Progenitor cell of endocrine pancreas (in vitro differentiated cells): Measurements from ENCODE around the gene EIF4E1B. TPM values are rescaled to one million over a fixed set of nuclear protein-coding genes. Genes with fewer than 3 reads are reported as not detected.
"Not testable (repeated sequence)": the region's sequence is repeated elsewhere in the genome, so short reads cannot be mapped to it uniquely, and the experiment has no call there.

Source experiments
- DNase-seq: peaks from one replicate; pipeline ENCODE4 v3.0.0; 2021; ENCODE audit warnings: low spot score; ENCODE audit not compliant: unreplicated experiment
- H3K27ac Mint-ChIP-seq: 2 replicates; pipeline ENCODE4 v1.8.0; 2021; ENCODE audit warnings: mild to moderate bottlenecking, moderate library complexity, mixed read lengths
- H3K27me3 Mint-ChIP-seq: 2 replicates; pipeline ENCODE4 v1.8.0; 2021; ENCODE audit warnings: mixed read lengths
- H3K36me3 Mint-ChIP-seq: 2 replicates; pipeline ENCODE4 v1.8.0; 2022; ENCODE audit warnings: mixed read lengths; ENCODE audit not compliant: insufficient read depth
- H3K4me1 Mint-ChIP-seq: 2 replicates; pipeline ENCODE4 v1.8.0; 2021; ENCODE audit warnings: low read depth, mixed read lengths
- H3K4me3 Mint-ChIP-seq: 2 replicates; pipeline ENCODE4 v1.8.0; 2021; ENCODE audit warnings: low read depth, mild to moderate bottlenecking, moderate library complexity, mixed read lengths
- H3K9me3 Mint-ChIP-seq: 2 replicates; pipeline ENCODE4 v1.8.0; 2021; ENCODE audit warnings: low read depth, mixed read lengths
- CTCF ChIP-seq: fragments of 200-600 bp; sonication (generic); IDR thresholded peaks from one replicate; pipeline ENCODE4 v1.5.0; 2021; ENCODE audit warnings: antibody characterized with exemption, mild to moderate bottlenecking; ENCODE audit not compliant: unreplicated experiment
- total RNA-seq: library from RNA; stranded (reverse); gene quantifications from 2 replicates; pipeline ENCODE4 v1.2.1, GENCODE V29; 2021

Gene EIF4E1B
- total RNA-seq, 1 donor from 2014 or later: not detected

DNA sequence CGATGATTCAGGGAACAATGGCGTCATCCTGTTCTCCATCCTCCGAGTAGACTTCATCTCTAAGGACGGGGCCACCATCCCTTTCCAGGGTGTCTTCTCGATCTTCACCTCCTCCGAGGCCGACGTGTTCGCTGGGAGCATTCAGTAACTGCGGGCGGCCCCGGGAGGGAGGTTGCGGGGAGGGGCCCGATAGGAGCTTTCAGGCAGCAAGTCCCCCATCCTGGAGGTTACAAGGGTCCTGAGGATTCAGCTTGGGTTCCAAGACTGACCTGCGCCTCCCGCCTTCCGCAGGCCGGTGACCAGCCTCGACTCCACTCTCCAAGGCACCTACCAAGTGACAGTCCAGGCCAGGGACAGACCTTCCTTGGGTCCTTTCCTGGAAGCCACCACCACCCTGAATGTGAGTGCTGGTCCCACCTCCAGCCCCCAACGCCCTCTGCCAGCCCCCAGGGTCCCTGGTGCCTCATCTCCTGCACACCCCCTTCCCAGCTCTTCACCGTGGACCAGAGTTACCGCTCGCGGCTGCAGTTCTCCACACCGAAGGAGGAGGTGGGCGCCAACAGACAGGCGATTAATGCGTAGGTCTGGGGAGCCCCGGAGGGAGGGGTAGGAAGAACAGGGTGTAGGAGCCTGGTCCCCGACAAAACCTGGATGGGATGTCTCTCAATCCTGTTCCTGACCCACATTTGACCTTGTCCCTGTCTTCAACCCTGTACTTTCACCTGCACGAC lies 41.3 kb upstream of the EIF4E1B start:
- no peak for DNase-seq
- H3K9me3 Mint-ChIP-seq: no peaks in the 10 kb centered on the region
- TF ChIP-seq CTCF: no peak
- H3K4me3 Mint-ChIP-seq: no peak overlapping the region
- no peak overlapping the region for H3K27ac Mint-ChIP-seq
- H3K36me3 Mint-ChIP-seq: peaks cover 1% of the 10 kb centered on the region
- H3K27me3 Mint-ChIP-seq: peaks cover 13% of the 10 kb centered on the region
- no peaks in the 10 kb centered on the region for H3K4me1 Mint-ChIP-seq

GRCh38 chr5:176590035-176590717 lies 40.3 kb upstream of the EIF4E1B start:
- no peak for DNase-seq
- TF ChIP-seq CTCF: no peak
- H3K27ac Mint-ChIP-seq: no peak overlapping the region
- peaks cover 1% of the 10 kb centered on the region for H3K36me3 Mint-ChIP-seq
- no peaks in the 10 kb centered on the region for H3K4me1 Mint-ChIP-seq
- H3K9me3 Mint-ChIP-seq: no peaks in the 10 kb centered on the region
- peaks cover 17% of the 10 kb centered on the region for H3K27me3 Mint-ChIP-seq
- no peak overlapping the region for H3K4me3 Mint-ChIP-seq

- H3K9me3 Mint-ChIP-seq, H3K36me3 Mint-ChIP-seq, DNase-seq, H3K4me3 Mint-ChIP-seq, H3K4me1 Mint-ChIP-seq, H3K27ac Mint-ChIP-seq: not testable (repeated sequence)
- H3K27me3 Mint-ChIP-seq: peaks cover 23% of the 10 kb centered on the region
These were observed 38.8 kb upstream of the EIF4E1B start for GRCh38 chr5:176591667-176592066.

GRCh38 chr5:176592573-176592972 lies 37.9 kb upstream of the EIF4E1B start:
- Mint-ChIP-seq H3K4me1 (no peaks in the 10 kb centered on the region), H3K27ac (no peak overlapping the region), H3K36me3 (no peaks in the 10 kb centered on the region), H3K4me3 (no peak overlapping the region), H3K27me3 (peaks cover 23% of the 10 kb centered on the region), H3K9me3 (no peaks in the 10 kb centered on the region)
- no peak for DNase-seq
- no peak for TF ChIP-seq CTCF

GRCh38 chr5:176593273-176593869 lies 37.1 kb upstream of the EIF4E1B start:
- Mint-ChIP-seq H3K36me3 (peaks cover under 1% of the 10 kb centered on the region), H3K4me3 (no peak overlapping the region), H3K27me3 (peaks cover 20% of the 10 kb centered on the region), H3K4me1 (no peaks in the 10 kb centered on the region), H3K27ac (no peak overlapping the region), H3K9me3 (no peaks in the 10 kb centered on the region)
- TF ChIP-seq CTCF: no peak
- DNase-seq: no peak
